ENCODE measurements around the gene BRAT1.

BRAT1 gene

DNA sequence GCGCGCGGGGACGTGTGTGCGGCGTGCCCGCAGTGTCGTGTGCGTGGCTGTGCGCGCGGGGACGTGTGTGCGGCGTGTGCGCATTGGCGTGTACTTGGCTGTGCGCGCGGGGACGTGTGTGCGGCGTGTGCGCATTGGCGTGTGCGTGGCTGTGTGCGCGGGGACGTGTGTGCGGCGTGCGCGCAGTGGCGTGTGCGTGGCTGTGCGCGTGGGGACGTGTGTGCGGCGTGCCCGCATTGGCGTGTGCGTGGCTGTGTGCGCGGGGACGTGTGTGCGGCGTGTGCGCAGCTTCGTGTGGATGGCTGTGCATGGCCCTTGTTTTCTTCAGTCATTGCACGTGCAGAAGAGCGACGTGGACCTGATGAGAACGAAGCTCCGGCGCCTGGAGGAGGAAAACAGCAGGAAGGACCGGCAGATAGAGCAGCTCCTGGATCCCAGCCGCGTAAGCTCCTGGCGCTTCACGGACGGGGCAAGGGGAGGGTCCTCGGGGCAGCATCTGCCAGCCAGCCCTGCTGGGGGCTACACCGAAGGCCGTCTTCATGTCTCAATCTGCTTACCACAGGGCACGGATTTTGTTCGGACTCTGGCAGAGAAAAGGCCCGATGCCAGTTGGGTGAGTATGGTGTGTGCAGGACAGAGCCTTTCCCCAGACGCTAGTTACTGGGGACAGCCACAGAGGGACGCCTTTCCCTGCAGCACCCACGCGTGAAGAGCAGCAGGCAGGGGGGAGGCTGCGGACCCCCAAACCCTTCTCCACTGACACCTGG lies 22.8 kb upstream of the BRAT1 start:
- H3K36me3 ChIP-seq (ENCODE audit: insufficient read depth, low read length), result no peaks in the 10 kb centered on the region
- no peak for TF ChIP-seq EZH2 (IDR thresholded peaks at IDR 0.05; ENCODE audit: borderline replicate concordance, low read length)
- TF ChIP-seq, protein P1, sequence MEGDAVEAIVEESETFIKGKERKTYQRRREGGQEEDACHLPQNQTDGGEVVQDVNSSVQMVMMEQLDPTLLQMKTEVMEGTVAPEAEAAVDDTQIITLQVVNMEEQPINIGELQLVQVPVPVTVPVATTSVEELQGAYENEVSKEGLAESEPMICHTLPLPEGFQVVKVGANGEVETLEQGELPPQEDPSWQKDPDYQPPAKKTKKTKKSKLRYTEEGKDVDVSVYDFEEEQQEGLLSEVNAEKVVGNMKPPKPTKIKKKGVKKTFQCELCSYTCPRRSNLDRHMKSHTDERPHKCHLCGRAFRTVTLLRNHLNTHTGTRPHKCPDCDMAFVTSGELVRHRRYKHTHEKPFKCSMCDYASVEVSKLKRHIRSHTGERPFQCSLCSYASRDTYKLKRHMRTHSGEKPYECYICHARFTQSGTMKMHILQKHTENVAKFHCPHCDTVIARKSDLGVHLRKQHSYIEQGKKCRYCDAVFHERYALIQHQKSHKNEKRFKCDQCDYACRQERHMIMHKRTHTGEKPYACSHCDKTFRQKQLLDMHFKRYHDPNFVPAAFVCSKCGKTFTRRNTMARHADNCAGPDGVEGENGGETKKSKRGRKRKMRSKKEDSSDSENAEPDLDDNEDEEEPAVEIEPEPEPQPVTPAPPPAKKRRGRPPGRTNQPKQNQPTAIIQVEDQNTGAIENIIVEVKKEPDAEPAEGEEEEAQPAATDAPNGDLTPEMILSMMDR (IDR thresholded peaks at IDR 0.05; ENCODE audit: low read length), result no peak
- no peak overlapping the region for H3K4me2 ChIP-seq (ENCODE audit: low read length)
- H4K20me1 ChIP-seq (ENCODE audit: insufficient read depth, low read length), result no peaks in the 10 kb centered on the region
- peaks cover 12% of the 10 kb centered on the region; the same call in 1 of the 2 replicates for H3K27me3 ChIP-seq (ENCODE audit: insufficient read depth, low read length)
- H3K9me2 ChIP-seq (ENCODE audit: low read depth, low read length), result no peaks in the 10 kb centered on the region
- H3K9me3 ChIP-seq (ENCODE audit: low read length), result no peaks in the 10 kb centered on the region
- no peak overlapping the region for H3K27ac ChIP-seq (ENCODE audit: low read depth, low read length, poor library complexity, severe bottlenecking)
- H3K4me1 ChIP-seq (ENCODE audit: insufficient read depth, low read length, severe bottlenecking), result no peaks in the 10 kb centered on the region
- no peak overlapping the region for H3K4me3 ChIP-seq (ENCODE audit: low read depth, low read length, poor library complexity, severe bottlenecking)
- no peaks in the 10 kb centered on the region for H3F3A ChIP-seq (ENCODE audit: insufficient read depth, low read length)
- no peaks in the 10 kb centered on the region for H3K79me2 ChIP-seq (ENCODE audit: insufficient read depth, low read length)
- no peak overlapping the region for H3K9ac ChIP-seq (ENCODE audit: low read length)
- H2AFZ ChIP-seq (ENCODE audit: low read length), result no peak overlapping the region

DNA sequence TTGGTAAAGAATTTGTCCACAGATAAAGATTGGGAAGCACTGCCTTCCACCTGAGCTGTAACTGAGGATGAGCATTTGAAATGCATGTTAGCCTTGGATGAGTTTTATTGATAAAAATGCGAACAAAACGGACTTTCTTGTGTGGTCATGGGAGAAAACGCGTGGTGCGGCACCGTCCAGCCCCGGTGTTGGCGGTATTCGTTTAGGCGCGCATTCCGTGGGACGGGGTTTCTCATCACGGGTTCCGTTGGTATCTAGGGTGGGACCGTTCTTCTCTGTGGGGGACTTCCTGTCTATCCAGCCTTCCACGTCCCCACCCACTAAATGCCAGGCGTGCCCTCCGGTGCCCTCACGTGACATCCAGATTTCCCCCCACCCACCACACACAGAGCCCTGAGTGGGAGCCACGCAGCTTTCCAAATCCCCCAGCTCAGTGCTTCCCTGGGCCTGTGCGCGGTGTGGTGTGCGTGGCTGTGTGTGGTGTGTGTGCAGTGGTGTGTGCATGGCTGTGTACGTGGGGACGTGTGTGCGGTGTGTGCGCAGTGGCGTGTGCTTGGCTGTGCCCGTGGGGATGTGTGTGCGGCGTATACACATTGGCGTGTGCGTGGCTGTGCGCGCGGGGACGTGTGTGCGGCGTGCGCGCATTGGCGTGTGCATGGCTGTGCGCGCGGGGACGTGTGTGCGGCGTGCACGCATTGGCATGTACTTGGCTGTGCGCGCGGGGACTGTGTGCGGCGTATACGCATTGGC lies 21.6 kb upstream of the BRAT1 start:
- Histone ChIP-seq H2AFZ (ENCODE audit: low read length) (no peak overlapping the region), H3K9ac (ENCODE audit: low read length) (no peak overlapping the region), H3K9me2 (ENCODE audit: low read depth, low read length) (no peaks in the 10 kb centered on the region), H3F3A (ENCODE audit: insufficient read depth, low read length) (no peaks in the 10 kb centered on the region), H3K36me3 (ENCODE audit: insufficient read depth, low read length) (no peaks in the 10 kb centered on the region), H3K4me2 (ENCODE audit: low read length) (no peak overlapping the region), H3K4me3 (ENCODE audit: low read depth, low read length, poor library complexity, severe bottlenecking) (no peak overlapping the region), H3K27me3 (ENCODE audit: insufficient read depth, low read length) (peaks cover 12% of the 10 kb centered on the region; the same call in 1 of the 2 replicates), H3K27ac (ENCODE audit: low read depth, low read length, poor library complexity, severe bottlenecking) (no peak overlapping the region), H4K20me1 (ENCODE audit: insufficient read depth, low read length) (no peaks in the 10 kb centered on the region), H3K9me3 (ENCODE audit: low read length) (no peaks in the 10 kb centered on the region), H3K4me1 (ENCODE audit: insufficient read depth, low read length, severe bottlenecking) (no peaks in the 10 kb centered on the region), H3K79me2 (ENCODE audit: insufficient read depth, low read length) (no peaks in the 10 kb centered on the region)
- TF ChIP-seq, protein P1 (IDR thresholded peaks at IDR 0.05; ENCODE audit: low read length), result no peak
- TF ChIP-seq EZH2 (IDR thresholded peaks at IDR 0.05; ENCODE audit: borderline replicate concordance, low read length), result no peak

DNA sequence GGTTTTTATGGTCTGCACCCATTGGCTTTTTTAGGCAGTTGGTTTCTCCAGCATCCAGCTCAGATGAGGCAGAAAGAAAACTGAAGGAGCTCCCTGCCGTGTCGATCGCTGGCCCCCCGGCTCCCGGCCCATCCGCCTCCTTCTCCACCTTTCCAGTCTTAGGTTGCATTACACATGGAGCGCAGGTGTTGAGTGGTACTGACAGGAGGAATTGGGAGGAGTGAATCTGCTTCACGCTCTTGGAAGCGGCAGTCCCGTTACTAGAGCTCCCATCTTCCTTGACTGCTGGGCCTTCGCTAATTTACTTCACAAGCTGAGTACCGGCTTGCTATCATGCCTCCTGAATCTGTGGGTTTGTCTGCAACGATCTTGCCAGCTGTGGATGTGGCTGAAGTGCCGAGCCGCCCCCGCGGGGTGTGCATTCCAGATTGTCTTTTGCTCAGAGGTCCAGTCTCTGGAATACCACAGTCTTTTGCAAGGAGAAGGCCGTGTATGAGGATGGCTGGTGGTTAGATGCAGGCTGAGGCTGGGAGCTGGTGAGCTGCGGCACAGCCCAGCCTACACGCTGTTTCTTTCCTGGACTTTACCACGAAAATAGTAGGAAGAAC lies 20.5 kb upstream of the BRAT1 start:
- H3K79me2 ChIP-seq (ENCODE audit: insufficient read depth, low read length), result no peaks in the 10 kb centered on the region
- H3F3A ChIP-seq (ENCODE audit: insufficient read depth, low read length), result no peaks in the 10 kb centered on the region
- H3K4me2 ChIP-seq (ENCODE audit: low read length), result no peak overlapping the region
- no peak overlapping the region for H3K4me3 ChIP-seq (ENCODE audit: low read depth, low read length, poor library complexity, severe bottlenecking)
- H3K9ac ChIP-seq (ENCODE audit: low read length), result no peak overlapping the region
- no peaks in the 10 kb centered on the region for H3K9me3 ChIP-seq (ENCODE audit: low read length)
- H3K27me3 ChIP-seq (ENCODE audit: insufficient read depth, low read length), result peaks cover 12% of the 10 kb centered on the region; the same call in 1 of the 2 replicates
- no peak overlapping the region for H3K27ac ChIP-seq (ENCODE audit: low read depth, low read length, poor library complexity, severe bottlenecking)
- H3K36me3 ChIP-seq (ENCODE audit: insufficient read depth, low read length), result no peaks in the 10 kb centered on the region
- H3K4me1 ChIP-seq (ENCODE audit: insufficient read depth, low read length, severe bottlenecking), result no peaks in the 10 kb centered on the region
- no peak overlapping the region for H2AFZ ChIP-seq (ENCODE audit: low read length)
- H4K20me1 ChIP-seq (ENCODE audit: insufficient read depth, low read length), result no peaks in the 10 kb centered on the region
- no peak for TF ChIP-seq EZH2 (IDR thresholded peaks at IDR 0.05; ENCODE audit: borderline replicate concordance, low read length)
- TF ChIP-seq, protein P1 (IDR thresholded peaks at IDR 0.05; ENCODE audit: low read length), result no peak
- no peaks in the 10 kb centered on the region for H3K9me2 ChIP-seq (ENCODE audit: low read depth, low read length)
